H9 (cell line): ENCODE measurements around the gene FABP1. TPM values are rescaled to one million over a fixed set of nuclear protein-coding genes. Genes with fewer than 3 reads are reported as not detected.

ENCODE experiments used
- DNase-seq: peaks from one replicate; pipeline ENCODE4 v3.0.0-alpha.2; 2017
- H2AFZ ChIP-seq: one replicate; pipeline ENCODE4 v1.6.1; 2013; ENCODE audit warnings: mild to moderate bottlenecking, low read length, control low read depth, moderate library complexity
- H2AK5ac ChIP-seq: 2 replicates; pipeline ENCODE4 v1.6.1; 2013; ENCODE audit warnings: low read length, control low read depth, mixed read lengths; ENCODE audit not compliant: insufficient read length
- H2BK120ac ChIP-seq: one replicate; pipeline ENCODE4 v1.6.1; 2013; ENCODE audit warnings: low read depth, mild to moderate bottlenecking, low read length, control low read depth, inconsistent platforms; ENCODE audit not compliant: poor library complexity, severe bottlenecking
- H2BK12ac ChIP-seq: 2 replicates; pipeline ENCODE4 v1.6.1; 2013; ENCODE audit warnings: low read length, control low read depth, mixed read lengths, low read depth; ENCODE audit not compliant: insufficient read length
- H2BK15ac ChIP-seq: 2 replicates; pipeline ENCODE4 v1.6.1; 2013; ENCODE audit warnings: low read depth, low read length, control low read depth
- H2BK20ac ChIP-seq: one replicate; pipeline ENCODE4 v1.6.1; 2013; ENCODE audit warnings: low read depth, mild to moderate bottlenecking, low read length, control low read depth, inconsistent platforms; ENCODE audit not compliant: poor library complexity, severe bottlenecking
- H2BK5ac ChIP-seq: 2 replicates; pipeline ENCODE4 v1.6.1; 2013; ENCODE audit warnings: low read length, control low read depth, mixed read lengths; ENCODE audit not compliant: insufficient read length
- H3K14ac ChIP-seq: 2 replicates; pipeline ENCODE4 v1.6.1; 2013; ENCODE audit warnings: low read length, control low read depth; ENCODE audit not compliant: insufficient read depth
- H3K18ac ChIP-seq: 2 replicates; pipeline ENCODE4 v1.6.1; 2013; ENCODE audit warnings: low read depth, mild to moderate bottlenecking, mixed read lengths, low read length, control low read depth; ENCODE audit not compliant: insufficient read length
- H3K23ac ChIP-seq: 2 replicates; pipeline ENCODE4 v1.6.1; 2013; ENCODE audit warnings: low read length, control low read depth, mixed read lengths, low read depth; ENCODE audit not compliant: insufficient read length
- H3K23me2 ChIP-seq: 2 replicates; pipeline ENCODE4 v1.6.1; 2013; ENCODE audit warnings: low read depth, mild to moderate bottlenecking, mixed read lengths, low read length, control low read depth; ENCODE audit not compliant: insufficient read length, poor library complexity, severe bottlenecking
- H3K27ac ChIP-seq: 2 replicates; pipeline ENCODE4 v1.5.1; 2013; ENCODE audit warnings: low read length, control low read depth, mixed read lengths, low read depth; ENCODE audit not compliant: insufficient read length
- H3K27me3 ChIP-seq: 2 replicates; pipeline ENCODE4 v1.6.1; 2013; ENCODE audit warnings: low read length, control low read depth, inconsistent platforms; ENCODE audit not compliant: insufficient read depth
- H3K4ac ChIP-seq: 2 replicates; pipeline ENCODE4 v1.6.1; 2013; ENCODE audit warnings: low read depth, mild to moderate bottlenecking, control low read depth, inconsistent platforms, low read length, moderate library complexity
- H3K4me1 ChIP-seq: 2 replicates; pipeline ENCODE4 v1.6.1; 2013; ENCODE audit warnings: low read length, control low read depth, inconsistent platforms; ENCODE audit not compliant: insufficient read depth
- H3K4me2 ChIP-seq: 2 replicates; pipeline ENCODE4 v1.6.1; 2013; ENCODE audit warnings: low read length, control low read depth, mixed read lengths; ENCODE audit not compliant: insufficient read length, insufficient read depth
- H3K56ac ChIP-seq: 2 replicates; pipeline ENCODE4 v1.6.1; 2013; ENCODE audit warnings: low read depth, mild to moderate bottlenecking, mixed read lengths, low read length, control low read depth; ENCODE audit not compliant: insufficient read length
- H3K79me1 ChIP-seq: 2 replicates; pipeline ENCODE4 v1.6.1; 2013; ENCODE audit warnings: low read depth, mild to moderate bottlenecking, moderate library complexity, low read length, control low read depth, inconsistent platforms; ENCODE audit not compliant: insufficient read depth, poor library complexity, severe bottlenecking
- H3K79me2 ChIP-seq: 2 replicates; pipeline ENCODE4 v1.6.1; 2013; ENCODE audit warnings: low read length, control low read depth, inconsistent platforms; ENCODE audit not compliant: insufficient read depth
- H3K9ac ChIP-seq: 2 replicates; pipeline ENCODE4 v1.6.1; 2013; ENCODE audit warnings: low read length, control low read depth, mixed read lengths; ENCODE audit not compliant: insufficient read length; ENCODE audit errors: extremely low read depth
- H3K9me3 ChIP-seq: one replicate; pipeline ENCODE4 v1.6.1; 2013; ENCODE audit warnings: low read depth, low read length, inconsistent platforms; ENCODE audit not compliant: control insufficient read depth
- H3T11ph ChIP-seq: one replicate; pipeline ENCODE4 v1.6.1; 2013; ENCODE audit warnings: mild to moderate bottlenecking, low read length, control low read depth, inconsistent platforms
- H4K20me1 ChIP-seq: one replicate; pipeline ENCODE4 v1.6.1; 2013; ENCODE audit not compliant: control insufficient read depth, insufficient read length, insufficient read depth
- H4K5ac ChIP-seq: 2 replicates; pipeline ENCODE4 v1.6.1; 2013; ENCODE audit warnings: low read depth, mild to moderate bottlenecking, mixed read lengths, low read length, control low read depth; ENCODE audit not compliant: insufficient read length
- H4K8ac ChIP-seq: replicated peaks from 2 replicates; pipeline ENCODE4 v1.6.1; 2013; ENCODE audit warnings: low read length, control low read depth, mixed read lengths, low read depth; ENCODE audit not compliant: insufficient read length
- H4K91ac ChIP-seq: 2 replicates; pipeline ENCODE4 v1.6.1; 2013; ENCODE audit warnings: low read depth, mild to moderate bottlenecking, moderate library complexity, mixed read lengths, low read length, control low read depth; ENCODE audit not compliant: insufficient read length
- H3K27ac Mint-ChIP-seq, 3 experiments: 2 replicates in 2 of 3; 3 replicates in 1 of 3; pipeline ENCODE4 v1.8.0; 2020 to 2021; ENCODE audit warnings: mixed read lengths in 3 of 3, mild to moderate bottlenecking in 1 of 3, moderate library complexity in 1 of 3
- H3K27me3 Mint-ChIP-seq: 2 replicates; pipeline ENCODE4 v1.8.0; 2021; ENCODE audit warnings: low read depth, mild to moderate bottlenecking, moderate library complexity, mixed read lengths
- H3K36me3 Mint-ChIP-seq, 3 experiments: 2 replicates in 2 of 3; 3 replicates in 1 of 3; pipeline ENCODE4 v1.8.0; 2020 to 2021; ENCODE audit warnings: low read depth in 3 of 3, mixed read lengths in 3 of 3; ENCODE audit not compliant: insufficient read depth in 1 of 3
- H3K4me1 Mint-ChIP-seq, 2 experiments: 2 replicates each; pipeline ENCODE4 v1.8.0; 2020; ENCODE audit warnings: mixed read lengths in 2 of 2
- H3K4me3 Mint-ChIP-seq, 2 experiments: 2 replicates in 1 of 2; 3 replicates in 1 of 2; pipeline ENCODE4 v1.8.0; 2020 to 2021; ENCODE audit warnings: mild to moderate bottlenecking in 2 of 2, mixed read lengths in 2 of 2, moderate library complexity in 1 of 2
- H3K9me3 Mint-ChIP-seq, 2 experiments: 2 replicates in 1 of 2; 3 replicates in 1 of 2; pipeline ENCODE4 v1.8.0; 2020; ENCODE audit warnings: mild to moderate bottlenecking in 2 of 2, mixed read lengths in 2 of 2, moderate library complexity in 1 of 2
- WGBS: extraction: QIAGEN DNeasy Blood & Tissue Kit; methylation state at CpG from one replicate; pipeline ENCODE4 v1.1.7; 2013; ENCODE audit warnings: missing lambda C conversion rate, low lambda C conversion rate, mixed read lengths; ENCODE audit not compliant: insufficient read length; ENCODE audit errors: extremely low coverage; 5-methylcytosine and 5-hydroxymethylcytosine counted together
- total RNA-seq: library from RNA; stranded (reverse); gene quantifications from 2 replicates; pipeline ENCODE4 v1.2.1, GENCODE V29; 2021
- TF ChIP-seq, protein P1 (sequence below): fragments of 200-600 bp; sonication (generic); conservative IDR thresholded peaks from 3 replicates; pipeline ENCODE4 v1.8.0; 2021; ENCODE audit warnings: antibody characterized with exemption, mild to moderate bottlenecking

The FABP1 gene
- total RNA-seq, 1 experiment from 2014 or later: not detected

DNA sequence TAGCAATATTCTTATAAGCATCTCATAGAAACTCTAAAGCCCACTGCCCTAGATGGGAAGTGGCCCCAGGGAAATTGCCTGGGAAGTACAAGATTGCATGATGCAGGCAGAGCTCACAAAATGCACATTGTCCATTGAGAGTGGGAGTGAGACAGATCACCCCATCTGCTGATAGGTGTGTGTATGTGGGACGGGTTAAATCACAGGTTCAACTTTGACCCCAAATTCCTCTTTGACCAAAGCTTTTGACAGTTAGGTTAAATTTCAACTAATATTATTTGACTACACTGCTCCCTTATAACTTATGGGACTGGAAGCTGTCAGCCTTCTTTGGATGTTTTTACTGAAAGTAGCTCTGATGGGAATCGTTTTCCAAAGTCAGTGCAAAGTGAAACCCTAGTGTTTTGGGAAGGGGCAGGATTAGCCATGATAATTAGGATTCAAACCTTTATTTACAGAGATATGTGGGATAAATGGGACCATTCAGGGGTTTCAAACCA lies 11.4 kb upstream of the FABP1 start:
- Histone ChIP-seq H3K14ac (no peak overlapping the region), H3T11ph (no peak overlapping the region), H3K27ac (no peak overlapping the region), H3K4me2 (no peak overlapping the region), H3K23me2 (no peaks in the 10 kb centered on the region), H2BK12ac (no peak overlapping the region), H2BK5ac (no peak overlapping the region), H3K9me3 (no peaks in the 10 kb centered on the region), H3K79me1 (no peaks in the 10 kb centered on the region), H3K27me3 (no peaks in the 10 kb centered on the region), H3K18ac (no peak overlapping the region), H2AK5ac (no peak overlapping the region), H3K79me2 (no peaks in the 10 kb centered on the region), H3K4ac (no peak overlapping the region), H2BK15ac (no peak overlapping the region), H2AFZ (no peak overlapping the region), H4K91ac (no peak overlapping the region), H4K5ac (no peak overlapping the region), H4K8ac (no peak overlapping the region), H4K20me1 (no peaks in the 10 kb centered on the region), H3K23ac (no peak overlapping the region), H2BK20ac (no peak overlapping the region), H3K4me1 (no peaks in the 10 kb centered on the region), H2BK120ac (no peak overlapping the region), H3K56ac (no peak overlapping the region), H3K9ac (no peak overlapping the region)
- no peaks in the 10 kb centered on the region for H3K4me1 Mint-ChIP-seq
- TF ChIP-seq, protein P1, sequence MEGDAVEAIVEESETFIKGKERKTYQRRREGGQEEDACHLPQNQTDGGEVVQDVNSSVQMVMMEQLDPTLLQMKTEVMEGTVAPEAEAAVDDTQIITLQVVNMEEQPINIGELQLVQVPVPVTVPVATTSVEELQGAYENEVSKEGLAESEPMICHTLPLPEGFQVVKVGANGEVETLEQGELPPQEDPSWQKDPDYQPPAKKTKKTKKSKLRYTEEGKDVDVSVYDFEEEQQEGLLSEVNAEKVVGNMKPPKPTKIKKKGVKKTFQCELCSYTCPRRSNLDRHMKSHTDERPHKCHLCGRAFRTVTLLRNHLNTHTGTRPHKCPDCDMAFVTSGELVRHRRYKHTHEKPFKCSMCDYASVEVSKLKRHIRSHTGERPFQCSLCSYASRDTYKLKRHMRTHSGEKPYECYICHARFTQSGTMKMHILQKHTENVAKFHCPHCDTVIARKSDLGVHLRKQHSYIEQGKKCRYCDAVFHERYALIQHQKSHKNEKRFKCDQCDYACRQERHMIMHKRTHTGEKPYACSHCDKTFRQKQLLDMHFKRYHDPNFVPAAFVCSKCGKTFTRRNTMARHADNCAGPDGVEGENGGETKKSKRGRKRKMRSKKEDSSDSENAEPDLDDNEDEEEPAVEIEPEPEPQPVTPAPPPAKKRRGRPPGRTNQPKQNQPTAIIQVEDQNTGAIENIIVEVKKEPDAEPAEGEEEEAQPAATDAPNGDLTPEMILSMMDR: no peak
- no peak for DNase-seq
- peaks cover 21% of the 10 kb centered on the region for H3K27me3 Mint-ChIP-seq
- H3K4me3 Mint-ChIP-seq: no peak overlapping the region
- no peaks in the 10 kb centered on the region; a peak in 1 of 7 replicates for H3K36me3 Mint-ChIP-seq
- H3K9me3 Mint-ChIP-seq: peaks cover 0 to 5% of the 10 kb centered on the region in 2 experiments; a peak in 1 of 5 replicates
- H3K27ac Mint-ChIP-seq: no peak overlapping the region
- WGBS: no CpG with 5 or more reads among the region's 2 CpGs
